ENCODE results near the gene ZC3H10.

GRCh38 chr12:56157201-56158028 lies 39.3 kb downstream of the ZC3H10 start:
- peak; percentile 34 for TF ChIP-seq CTCF (IDR thresholded peaks at IDR 0.05; ENCODE audit: poor library complexity, severe bottlenecking)
- no peak for TF ChIP-seq EP300 (conservative IDR thresholded peaks at IDR 0.05; ENCODE audit: poor library complexity, severe bottlenecking)
- peak; percentile 7 for TF ChIP-seq POLR2AphosphoS5 (IDR thresholded peaks at IDR 0.05)
- no peak for TF ChIP-seq REST (IDR thresholded peaks at IDR 0.05; ENCODE audit: borderline replicate concordance)

All from neural cell (in vitro differentiated cells).